Uterus (tissue), 2 donors: ENCODE measurements around the gene SLC22A6.

Source experiments
- CTCF ChIP-seq, 4 experiments: fragments of 200-600 bp in 2 of 4; fragments of 450-650 bp in 2 of 4; sonication (generic) in 2 of 4; IDR thresholded peaks; one replicate each; pipeline ENCODE4 v1.5.1; 2016 to 2019; ENCODE audit warnings: antibody characterized with exemption in 4 of 4, mild to moderate bottlenecking in 2 of 4, moderate library complexity in 1 of 4
- POLR2A ChIP-seq, 2 donors: fragments of 450-650 bp; IDR thresholded peaks; one replicate each; pipeline ENCODE4 v1.6.1; 2016; ENCODE audit warnings: antibody characterized with exemption in 2 of 2, mild to moderate bottlenecking in 1 of 2, moderate library complexity in 1 of 2

GRCh38 chr11:62958547-62959421 is 26.0 kb downstream of the SLC22A6 start:
- TF ChIP-seq CTCF (IDR thresholded peaks at IDR 0.05) (no peak), POLR2A (IDR thresholded peaks at IDR 0.05) (no peak)
